NCI-H128 (cell line): ENCODE measurements around the gene DNER.

Experiments
- DNase-seq: peaks from one replicate; lab custom pipeline; 2025; ENCODE audit not compliant: unreplicated experiment; lab: John Stamatoyannopoulos, UW

DNER gene

DNA sequence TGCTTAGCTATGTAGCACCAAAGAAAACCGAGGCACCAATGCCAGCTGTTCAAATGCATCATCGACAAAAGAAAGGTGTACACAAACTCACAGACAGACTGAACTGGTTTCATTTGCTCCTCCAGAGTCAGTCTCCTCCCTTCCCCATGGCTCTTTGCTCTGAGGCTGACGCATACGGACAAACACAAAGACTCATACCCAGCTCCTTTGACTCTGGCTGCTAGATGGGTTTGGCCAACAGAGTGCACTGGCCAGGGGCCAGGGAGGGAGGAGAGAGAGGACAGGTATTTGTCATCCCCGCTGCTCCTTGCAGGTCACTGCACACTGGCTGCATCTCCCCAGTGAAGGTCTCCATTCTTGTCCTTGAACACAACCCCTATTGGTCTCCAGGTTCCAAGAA lies 40.7 kb downstream of the DNER start:
- no peak for DNase-seq

DNA sequence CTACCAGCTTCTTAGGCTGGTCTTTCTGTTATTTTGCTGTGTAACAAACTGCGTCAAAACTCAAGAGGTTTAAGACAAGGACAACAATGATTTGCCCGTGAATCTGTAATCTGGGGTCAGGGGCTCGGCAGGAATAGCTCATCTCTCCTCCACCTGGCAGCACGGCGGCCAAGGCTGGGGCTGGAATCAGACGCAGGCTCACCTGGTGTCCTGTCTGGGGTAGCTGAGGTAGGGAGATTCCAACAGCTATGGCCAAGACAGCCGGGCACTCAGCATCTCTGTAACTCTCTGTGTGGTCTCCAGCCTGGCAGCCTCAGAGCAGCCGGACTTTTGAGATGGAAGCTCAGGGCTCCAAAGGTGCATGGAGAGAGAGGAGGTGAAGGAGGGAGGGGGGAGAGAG lies 42.3 kb downstream of the DNER start:
- DNase-seq, result no peak

DNA sequence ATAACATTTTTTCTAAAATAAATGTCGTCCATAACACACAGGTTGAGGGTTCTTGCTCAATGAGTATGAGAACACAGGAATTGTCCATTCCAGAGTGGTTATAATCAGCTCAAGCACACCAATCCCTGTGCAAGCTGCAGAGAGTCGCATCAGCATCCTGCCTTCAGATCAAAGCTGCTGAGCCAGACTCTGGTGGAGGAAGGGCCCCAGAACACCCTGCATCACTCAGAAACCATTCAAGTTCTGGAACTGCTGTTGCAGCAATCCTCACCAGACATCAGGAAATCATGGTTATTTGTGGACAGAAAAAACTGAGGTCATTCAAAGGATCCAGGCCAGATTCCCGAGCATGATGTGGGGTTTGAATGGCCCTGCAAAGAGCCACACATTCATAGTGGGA lies 44.5 kb downstream of the DNER start:
- no peak for DNase-seq

DNA sequence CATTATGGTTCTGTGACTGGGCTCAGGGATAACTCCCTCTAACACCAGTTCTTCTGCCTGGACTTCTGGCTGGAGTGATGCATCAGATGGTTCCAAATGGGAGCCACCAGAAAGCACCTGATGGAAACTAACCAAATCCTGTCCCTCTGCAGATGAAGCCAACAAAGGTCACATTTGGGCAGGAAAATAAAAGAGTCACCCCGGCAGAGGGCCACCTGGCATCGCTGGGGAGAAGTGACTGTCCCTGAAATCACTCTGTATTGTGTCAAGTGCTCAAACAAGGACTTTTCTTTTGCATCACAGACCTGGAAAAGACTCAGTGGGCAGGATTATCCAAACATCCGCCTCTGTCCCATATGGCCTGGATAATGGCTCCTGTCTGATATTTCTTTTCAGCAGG lies 47.5 kb downstream of the DNER start:
- DNase-seq, result no peak

DNA sequence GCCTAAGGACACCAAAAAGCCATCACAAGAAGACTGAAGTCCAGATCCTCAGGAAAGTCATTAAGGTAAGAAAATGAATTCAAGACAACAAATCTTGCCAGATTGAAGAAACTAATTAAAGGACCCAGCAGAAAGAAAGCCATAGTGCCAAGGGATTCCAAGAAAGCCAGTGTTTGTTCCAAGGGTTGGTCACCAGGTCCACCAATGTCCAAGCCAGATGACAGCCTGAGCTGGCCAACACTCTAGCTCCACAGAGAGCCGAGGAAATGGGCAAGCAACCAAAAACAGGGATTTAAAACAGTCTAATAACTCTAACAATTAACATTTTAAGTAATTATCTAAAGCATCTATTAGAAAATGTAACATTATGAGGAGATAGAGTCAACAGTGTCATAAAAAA lies 49.2 kb downstream of the DNER start:
- DNase-seq, result no peak

DNA sequence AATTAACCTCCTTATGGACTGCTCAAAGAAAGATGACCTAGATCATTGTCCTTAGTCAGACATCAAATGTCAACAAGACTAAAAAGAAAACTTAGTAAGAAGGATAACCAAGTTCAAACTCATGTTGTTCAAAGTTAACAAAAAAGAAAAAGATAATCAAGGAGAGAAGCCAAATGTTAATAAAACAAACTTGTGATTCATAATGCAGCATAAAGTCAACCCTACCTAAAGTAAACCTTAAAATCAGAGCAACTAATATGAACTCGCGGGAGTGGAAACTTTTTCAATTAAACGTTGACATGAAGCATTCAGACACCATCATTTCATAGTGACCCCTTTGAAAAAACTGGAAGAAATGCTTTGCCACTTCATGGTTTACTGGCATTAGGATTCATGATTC lies 52.9 kb downstream of the DNER start:
- no peak for DNase-seq

DNA sequence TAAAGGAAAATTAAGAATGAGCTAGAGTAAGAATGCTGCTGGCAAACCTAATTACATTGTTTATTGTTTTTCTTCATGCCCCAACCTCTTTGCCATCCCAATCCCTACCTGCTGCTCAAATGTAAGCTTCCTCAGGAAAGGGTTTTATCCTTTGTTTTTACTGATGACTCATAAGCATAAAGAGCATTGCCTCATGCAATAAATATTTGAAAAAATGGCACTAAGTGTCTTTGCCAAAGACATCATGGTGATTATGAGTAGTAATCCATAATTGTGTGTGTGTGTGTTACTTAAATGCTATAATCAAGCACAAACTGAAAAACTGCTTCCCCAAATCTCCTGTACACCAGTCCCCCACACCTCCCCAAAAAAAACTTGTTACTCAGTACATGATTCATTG lies 53.4 kb downstream of the DNER start:
- no peak for DNase-seq

DNA sequence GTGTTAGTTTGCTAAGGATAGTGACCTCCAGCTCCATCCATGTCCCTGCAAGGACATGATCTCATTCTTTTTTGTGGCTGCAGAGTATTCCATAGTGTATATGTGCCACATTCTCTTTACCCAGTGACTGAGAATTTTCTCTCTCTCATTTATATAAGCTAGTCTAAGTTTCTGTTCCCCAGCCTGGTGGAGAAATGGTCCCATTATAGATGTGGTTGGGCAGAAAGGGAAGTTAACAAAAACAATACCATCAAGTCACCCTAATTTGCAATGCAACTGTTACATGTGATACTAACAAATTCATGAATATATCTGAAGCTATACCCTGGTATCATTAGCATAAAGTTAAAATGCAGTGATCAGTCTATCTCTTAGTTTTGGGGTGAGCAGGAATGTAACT lies 54.0 kb downstream of the DNER start:
- no peak for DNase-seq

DNA sequence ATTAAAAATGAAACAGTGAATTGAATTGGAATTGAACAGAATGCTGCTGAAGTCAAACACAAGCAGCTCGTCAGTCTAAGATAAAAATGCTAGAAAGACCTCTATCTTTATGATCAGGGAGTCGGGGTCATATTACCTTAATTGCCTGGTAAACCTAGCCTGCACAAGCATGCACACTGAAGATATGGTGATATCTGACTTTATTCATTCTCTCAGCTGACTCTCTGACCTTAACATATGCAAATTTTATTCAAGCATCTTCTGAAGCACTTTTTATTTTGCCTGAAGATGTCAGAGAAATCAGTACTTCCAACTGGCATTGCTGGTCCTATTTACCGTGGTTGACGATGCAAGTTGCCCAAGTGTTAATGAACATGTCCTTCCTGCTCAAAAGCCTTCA lies 56.4 kb downstream of the DNER start:
- DNase-seq, result no peak

DNA sequence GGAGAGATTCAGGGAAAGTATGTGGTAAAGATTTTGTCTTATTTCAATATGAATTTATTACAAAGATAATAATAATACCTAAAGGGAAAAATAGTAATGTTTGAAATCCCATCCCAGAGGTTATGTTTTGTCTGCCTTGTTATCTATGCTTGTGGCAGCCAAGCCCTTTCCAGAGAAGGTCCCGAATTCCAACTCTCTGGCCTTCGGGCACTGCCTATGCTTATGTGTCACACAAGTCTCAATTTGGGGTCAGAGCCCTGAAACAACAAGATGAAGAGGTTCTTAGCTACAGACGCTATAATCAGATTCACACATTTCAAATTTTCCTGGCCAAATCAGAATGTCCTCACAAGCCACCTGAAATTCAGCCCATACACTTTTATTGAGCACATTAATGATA lies 59.9 kb downstream of the DNER start:
- DNase-seq, result no peak

DNA sequence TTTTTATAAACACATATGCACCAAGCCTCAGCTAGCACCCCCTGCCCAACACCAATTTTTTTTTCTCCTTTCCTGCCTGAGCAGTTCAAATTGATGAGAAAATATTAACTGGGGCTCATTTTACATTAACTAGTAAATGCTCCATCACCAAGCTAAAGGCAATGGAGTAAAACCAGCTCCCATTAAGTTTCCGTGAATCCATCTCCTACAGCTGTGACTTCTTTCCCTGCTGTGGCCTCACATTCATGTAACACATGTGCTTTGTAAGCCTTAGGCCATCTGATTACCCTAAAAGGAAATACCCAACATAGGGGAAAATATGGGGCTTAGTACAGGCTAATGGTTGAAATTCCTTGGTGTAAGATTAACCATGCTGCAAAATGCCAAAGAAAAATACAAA lies 60.8 kb downstream of the DNER start:
- DNase-seq, result no peak

DNA sequence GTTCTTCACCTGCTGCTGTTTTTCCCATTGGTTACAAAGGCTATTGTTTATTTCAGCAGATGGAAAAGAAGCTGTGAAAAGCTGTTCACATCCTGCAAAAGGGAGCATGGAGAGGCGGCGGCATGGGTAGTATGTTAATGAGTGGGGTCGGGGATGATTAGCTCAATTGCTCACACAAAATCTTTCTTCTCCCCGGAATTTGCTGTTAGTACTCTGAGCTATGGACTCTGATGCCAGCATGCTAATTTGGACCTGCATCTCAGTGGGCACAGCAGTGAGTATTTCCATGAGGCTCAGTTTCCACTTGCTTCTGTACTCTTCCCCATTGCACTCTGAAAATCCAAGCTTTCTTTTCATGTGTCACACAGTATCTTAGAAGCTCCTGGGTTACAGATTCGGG lies 61.6 kb downstream of the DNER start:
- DNase-seq, result no peak

DNA sequence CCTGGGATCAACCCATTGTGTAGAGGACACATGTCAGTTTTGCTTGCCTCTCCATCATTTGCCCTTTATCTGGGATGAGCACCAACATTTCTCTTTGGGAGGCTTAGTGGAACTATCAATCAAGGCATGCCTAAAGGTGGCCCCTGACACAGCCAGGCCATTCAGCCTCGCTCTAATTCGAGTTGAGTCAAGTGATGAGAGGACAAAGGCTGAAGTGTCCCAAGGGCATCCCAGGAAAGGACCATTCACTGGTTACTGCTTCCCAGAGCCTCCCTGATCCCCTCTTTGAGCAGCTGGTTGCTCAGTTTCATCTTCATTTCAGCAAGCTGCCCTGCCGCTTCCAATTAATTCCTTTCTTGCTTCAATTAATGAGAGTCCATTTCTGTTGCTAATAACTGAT lies 63.5 kb downstream of the DNER start:
- DNase-seq, result no peak

DNA sequence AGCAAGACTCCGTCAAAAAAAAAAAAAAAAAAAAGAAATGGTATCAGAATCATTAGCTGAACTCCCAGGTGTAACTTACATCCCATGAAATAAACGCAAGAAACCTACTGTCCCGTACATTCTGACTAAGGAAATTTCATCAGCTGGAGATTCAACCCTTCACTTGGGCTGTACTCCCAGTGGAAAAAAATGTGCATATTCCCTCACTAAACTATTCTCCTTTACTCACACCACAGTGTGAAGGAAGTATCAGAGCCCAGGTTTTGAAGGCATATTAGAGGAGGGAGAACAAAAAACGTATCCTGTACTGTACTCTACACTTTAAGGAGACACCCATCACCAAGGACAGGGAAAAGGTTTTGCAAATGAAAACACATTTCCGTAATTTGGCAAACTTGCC lies 64.3 kb downstream of the DNER start:
- no peak for DNase-seq

DNA sequence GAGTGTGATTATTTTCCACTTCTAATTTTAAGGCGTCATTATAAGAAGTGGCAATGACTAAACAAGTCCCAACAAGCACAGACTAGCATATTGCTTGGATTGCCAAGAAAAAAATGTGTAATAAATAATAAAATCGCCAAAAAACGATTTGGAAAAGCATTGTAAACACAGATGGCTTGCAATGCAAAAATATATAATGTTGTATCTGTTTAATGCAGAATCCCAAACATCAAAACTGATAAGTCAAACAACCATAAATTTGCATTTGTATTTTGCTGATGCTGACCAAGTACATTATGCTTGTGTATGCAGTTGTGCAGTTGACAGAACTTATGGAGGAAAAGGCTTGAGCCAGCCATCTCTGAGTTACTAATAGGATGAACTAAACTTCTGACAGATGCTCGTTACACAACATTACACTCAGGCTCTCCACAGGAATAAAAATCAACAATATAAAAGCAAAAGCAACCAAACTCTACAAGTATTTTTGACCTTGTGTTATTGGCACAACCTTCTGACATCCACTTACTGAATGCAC lies 68.1 kb downstream of the DNER start:
- DNase-seq, result no peak

DNA sequence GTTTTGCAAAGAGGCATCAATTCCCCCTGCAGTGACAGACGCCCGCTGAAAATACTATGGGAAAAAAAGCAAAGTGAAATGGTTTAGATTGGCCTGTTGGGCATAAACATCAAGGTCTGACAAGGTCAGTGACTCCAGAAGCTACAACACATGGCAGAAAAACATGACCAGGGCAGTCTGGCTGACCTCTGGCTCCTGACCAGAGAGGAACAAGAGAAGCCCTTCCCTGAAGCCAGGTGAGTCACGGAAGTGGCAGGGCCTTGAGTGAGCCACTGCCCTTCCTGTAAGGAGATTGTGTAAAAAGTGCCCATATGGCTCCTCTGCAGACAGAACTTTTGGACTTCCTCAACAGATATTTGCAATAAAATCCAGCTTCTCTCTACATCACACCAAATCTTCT lies 72.0 kb downstream of the DNER start:
- DNase-seq, result no peak

DNA sequence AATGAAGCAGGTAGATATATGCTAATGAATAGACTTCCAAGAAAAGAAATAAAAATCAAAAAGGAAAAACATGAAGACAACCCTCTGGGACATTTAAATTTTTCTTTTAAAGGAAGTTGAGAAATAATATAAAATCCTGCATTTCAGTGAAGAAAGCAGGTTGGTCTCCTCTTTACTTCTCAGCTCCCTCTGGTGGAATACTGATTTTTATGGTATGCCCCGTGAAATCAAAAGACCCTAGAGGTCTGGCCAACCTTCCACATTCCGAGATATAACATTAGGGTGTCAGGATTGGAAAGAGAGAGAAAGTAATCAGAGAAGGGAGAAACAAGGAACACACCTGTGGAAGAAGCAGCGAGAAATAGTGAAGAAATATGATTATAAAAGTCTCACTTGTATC lies 72.7 kb downstream of the DNER start:
- DNase-seq, result no peak

DNA sequence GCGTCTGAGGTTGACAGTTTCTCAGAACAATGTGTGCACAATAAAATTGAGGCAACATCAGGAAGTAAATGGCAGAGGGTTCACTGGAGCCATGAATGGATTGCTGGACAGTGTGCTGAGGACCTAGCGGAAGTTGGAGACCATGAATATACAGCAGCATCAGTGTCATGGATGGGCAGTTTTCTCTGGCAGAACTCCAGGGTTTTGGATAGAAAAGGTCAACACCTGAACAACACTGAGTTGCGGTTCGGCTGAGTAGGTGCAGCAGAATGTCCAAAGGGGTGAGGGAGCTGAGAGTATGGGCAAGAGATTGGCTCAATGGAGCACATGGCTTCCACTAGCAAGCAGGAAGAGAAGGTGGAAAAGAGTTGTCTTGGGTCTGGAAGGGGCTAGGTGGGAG lies 73.7 kb downstream of the DNER start:
- DNase-seq, result no peak

DNA sequence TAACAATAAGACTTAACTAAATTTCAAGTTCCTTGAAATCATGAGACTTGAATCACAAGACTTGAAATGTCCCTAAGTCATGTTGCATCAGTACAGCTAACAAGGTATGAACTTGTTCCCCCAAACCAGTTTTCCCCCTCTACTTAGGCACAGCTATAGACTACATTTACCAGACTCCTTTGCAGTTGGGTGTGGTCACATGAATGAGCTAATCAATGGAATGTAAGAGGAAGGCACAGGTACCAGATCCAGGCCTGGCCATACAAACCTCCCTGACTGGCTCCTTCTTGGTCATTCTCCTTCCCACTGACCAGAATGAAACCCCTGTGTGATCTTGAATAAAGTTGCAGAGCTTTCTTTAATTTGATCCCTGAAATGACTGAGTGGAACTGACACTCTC lies 77.8 kb downstream of the DNER start:
- DNase-seq, result no peak

DNA sequence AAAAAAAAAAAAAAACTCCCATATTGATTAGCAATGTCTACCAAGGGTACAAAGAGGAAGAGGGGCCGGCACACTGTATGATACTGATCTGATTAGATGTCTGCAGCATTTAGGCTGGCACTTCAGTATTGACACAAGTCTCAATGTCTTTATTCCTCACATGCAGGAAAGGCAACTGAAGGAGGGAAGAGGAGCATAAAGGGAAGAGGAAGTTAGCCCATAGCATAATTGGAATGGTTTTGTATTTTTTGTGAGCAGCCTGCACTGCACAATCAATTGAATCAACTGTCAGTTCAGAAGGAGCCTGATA lies 79.0 kb downstream of the DNER start:
- DNase-seq, result no peak

DNA sequence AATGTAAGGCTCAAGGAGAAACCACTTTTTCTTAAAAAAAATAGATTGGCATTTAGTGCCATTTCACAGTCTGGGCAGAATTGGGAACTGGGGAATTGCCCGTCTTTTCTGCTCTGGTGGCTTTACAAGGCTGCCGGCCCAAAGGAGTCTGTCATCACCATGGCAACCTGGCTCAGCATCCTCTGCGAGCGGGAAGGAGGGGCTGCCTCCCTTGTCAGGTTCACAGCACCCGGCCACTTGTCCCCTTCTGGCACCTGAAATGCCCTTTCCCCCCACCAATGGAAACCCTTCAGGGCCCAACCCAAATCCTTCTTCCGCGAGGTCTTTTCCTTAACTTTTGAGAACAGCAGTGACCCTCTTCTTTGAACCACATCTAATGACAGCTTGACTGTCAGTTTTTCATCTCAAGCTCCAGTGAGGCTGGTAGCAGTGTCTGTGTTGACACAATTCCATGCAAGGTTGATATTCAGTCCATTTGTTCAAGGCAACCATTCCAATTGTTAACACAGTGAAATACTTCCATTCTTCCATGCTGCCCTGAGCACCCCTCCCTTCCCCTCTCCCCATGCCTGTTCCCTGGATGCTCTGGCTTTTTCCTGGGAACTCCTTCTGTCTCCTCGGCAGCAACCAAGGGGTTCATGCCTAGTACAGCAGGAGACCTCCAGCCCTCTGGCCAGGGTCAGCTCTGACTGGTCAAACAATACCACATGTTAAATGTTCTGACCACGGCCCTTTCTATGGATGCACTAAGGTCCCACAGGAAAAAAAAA lies 79.6 kb downstream of the DNER start:
- no peak for DNase-seq

DNA sequence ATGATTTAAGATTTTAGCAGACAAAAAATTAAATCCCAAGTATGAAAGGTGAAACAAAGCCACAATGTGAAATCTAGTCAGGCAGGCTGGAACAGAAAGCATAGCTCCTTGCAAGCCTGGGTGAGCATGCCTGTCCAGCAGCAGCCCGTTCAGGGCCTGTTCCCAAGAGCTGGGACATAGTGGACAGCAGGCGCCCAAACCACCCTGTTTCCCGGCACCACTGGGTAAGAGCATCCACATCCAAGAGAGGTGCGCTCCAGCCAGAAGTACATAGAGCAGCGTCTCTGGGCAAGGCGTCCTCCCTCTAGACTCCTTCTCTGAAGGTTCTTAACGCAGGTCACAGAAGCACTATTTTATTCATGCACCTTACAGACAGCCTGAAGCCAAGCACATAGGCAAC lies 80.8 kb downstream of the DNER start:
- no peak for DNase-seq

DNA sequence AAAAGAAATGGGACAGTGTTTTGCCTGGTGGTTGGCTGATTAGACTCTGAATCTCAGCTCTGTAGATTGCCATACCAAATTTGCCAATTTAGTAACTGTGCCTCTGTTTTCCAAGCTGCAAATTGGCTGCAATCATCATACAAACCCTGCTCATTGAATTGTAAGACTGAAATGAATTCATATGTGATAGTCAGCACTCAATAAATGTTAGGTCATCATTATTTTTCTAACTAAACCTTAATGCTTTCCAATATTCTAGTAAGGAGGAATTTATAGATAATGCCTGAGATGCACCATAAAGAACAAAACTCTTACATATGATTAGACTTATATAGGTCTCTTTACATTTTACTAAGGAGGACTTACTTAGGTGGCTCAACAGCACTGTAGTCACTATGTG lies 85.3 kb downstream of the DNER start:
- DNase-seq, result no peak

DNA sequence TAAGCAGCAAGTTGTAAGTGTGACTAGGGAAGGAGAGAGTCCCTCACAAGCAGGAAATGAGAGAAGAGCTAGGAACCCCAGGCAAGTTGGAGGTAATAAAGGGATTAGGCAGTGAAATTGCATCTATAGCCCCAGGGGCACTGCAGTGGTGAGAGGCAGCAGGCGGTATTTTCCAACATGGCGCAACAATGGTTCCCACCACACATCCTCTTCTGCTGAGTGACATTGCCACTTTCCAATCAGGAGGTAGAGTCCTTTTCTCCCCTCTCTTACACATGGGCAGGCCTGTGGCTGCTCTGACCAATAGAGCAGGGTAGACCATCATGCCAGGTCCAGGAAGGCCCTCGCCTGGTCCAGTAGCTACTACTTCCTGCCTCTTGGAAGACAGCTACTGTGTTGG lies 86.6 kb downstream of the DNER start:
- DNase-seq, result no peak
